GM23338 (cell line): ENCODE results near the gene COL8A2.

ENCODE experiments used
- CREB1 ChIP-seq: fragments of 250-450 bp; sonication (Bioruptor Pico); IDR thresholded peaks from 2 replicates; pipeline ENCODE4 v1.5.0; 2020; ENCODE audit warnings: low read depth, mild to moderate bottlenecking, moderate library complexity
- ETS1 ChIP-seq: IDR thresholded peaks from 2 replicates; pipeline ENCODE4 v1.6.1; 2016; ENCODE audit warnings: antibody characterized with exemption
- EZH2 ChIP-seq: fragments of 200-600 bp; sonication (generic); IDR thresholded peaks from one replicate; pipeline ENCODE4 v1.8.0; 2017; ENCODE audit warnings: antibody characterized with exemption, mild to moderate bottlenecking, low read depth; ENCODE audit not compliant: unreplicated experiment
- EZH2phosphoT487 ChIP-seq: fragments of 200-600 bp; sonication (generic); IDR thresholded peaks from one replicate; pipeline ENCODE4 v1.8.1; 2018; ENCODE audit warnings: antibody characterized with exemption; ENCODE audit not compliant: unreplicated experiment
- JUNB ChIP-seq: IDR thresholded peaks from one replicate; pipeline ENCODE4 v1.6.1; 2016; ENCODE audit warnings: antibody characterized with exemption; ENCODE audit not compliant: unreplicated experiment
- NANOG ChIP-seq: IDR thresholded peaks from 2 replicates; pipeline ENCODE4 v1.6.1; 2016; ENCODE audit warnings: antibody characterized with exemption, borderline replicate concordance
- POLR2AphosphoS5 ChIP-seq: IDR thresholded peaks from 2 replicates; pipeline ENCODE4 v1.6.1; 2016; ENCODE audit warnings: antibody characterized with exemption, low read depth
- STAT1 ChIP-seq: IDR thresholded peaks from one replicate; pipeline ENCODE4 v1.6.1; 2016; ENCODE audit warnings: antibody characterized with exemption; ENCODE audit not compliant: unreplicated experiment
- ZNF114 ChIP-seq: fragments of 250-450 bp; sonication (Bioruptor Pico); IDR thresholded peaks from 2 replicates; pipeline ENCODE4 v1.5.0; 2020; ENCODE audit warnings: mild to moderate bottlenecking, moderate library complexity
- ZNF331 ChIP-seq: fragments of 250-450 bp; sonication (Bioruptor Pico); IDR thresholded peaks from 2 replicates; pipeline ENCODE4 v1.5.0; 2020; ENCODE audit warnings: low read depth, mild to moderate bottlenecking, moderate library complexity
- ZNF462 ChIP-seq: fragments of 250-450 bp; sonication (Bioruptor Pico); IDR thresholded peaks from 2 replicates; pipeline ENCODE4 v1.5.0; 2020; ENCODE audit warnings: mild to moderate bottlenecking, moderate library complexity
- TF ChIP-seq, protein P1 (sequence below), 2 experiments: fragments of 200-600 bp in 1 of 2; sonication (generic) in 1 of 2; conservative IDR thresholded peaks; 2 replicates each; pipeline versions ENCODE4 v1.5.1 to v1.6.1; 2016 to 2017; ENCODE audit warnings: antibody characterized with exemption in 2 of 2, low read depth in 2 of 2, mild to moderate bottlenecking in 2 of 2, moderate library complexity in 1 of 2
- TF ChIP-seq, protein P2 (sequence below): IDR thresholded peaks from one replicate; pipeline ENCODE4 v1.6.1; 2018; ENCODE audit warnings: antibody characterized with exemption; ENCODE audit not compliant: unreplicated experiment

GRCh38 chr1:36092798-36093185, 32.2 kb downstream of the COL8A2 start:
- TF ChIP-seq POLR2AphosphoS5: no peak
- TF ChIP-seq, protein P1, sequence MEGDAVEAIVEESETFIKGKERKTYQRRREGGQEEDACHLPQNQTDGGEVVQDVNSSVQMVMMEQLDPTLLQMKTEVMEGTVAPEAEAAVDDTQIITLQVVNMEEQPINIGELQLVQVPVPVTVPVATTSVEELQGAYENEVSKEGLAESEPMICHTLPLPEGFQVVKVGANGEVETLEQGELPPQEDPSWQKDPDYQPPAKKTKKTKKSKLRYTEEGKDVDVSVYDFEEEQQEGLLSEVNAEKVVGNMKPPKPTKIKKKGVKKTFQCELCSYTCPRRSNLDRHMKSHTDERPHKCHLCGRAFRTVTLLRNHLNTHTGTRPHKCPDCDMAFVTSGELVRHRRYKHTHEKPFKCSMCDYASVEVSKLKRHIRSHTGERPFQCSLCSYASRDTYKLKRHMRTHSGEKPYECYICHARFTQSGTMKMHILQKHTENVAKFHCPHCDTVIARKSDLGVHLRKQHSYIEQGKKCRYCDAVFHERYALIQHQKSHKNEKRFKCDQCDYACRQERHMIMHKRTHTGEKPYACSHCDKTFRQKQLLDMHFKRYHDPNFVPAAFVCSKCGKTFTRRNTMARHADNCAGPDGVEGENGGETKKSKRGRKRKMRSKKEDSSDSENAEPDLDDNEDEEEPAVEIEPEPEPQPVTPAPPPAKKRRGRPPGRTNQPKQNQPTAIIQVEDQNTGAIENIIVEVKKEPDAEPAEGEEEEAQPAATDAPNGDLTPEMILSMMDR (conservative IDR thresholded peaks at IDR 0.05; ENCODE audit: low read depth in 2 of 2): no peak
- no peak for TF ChIP-seq JUNB
- no peak for TF ChIP-seq EZH2phosphoT487
- TF ChIP-seq, protein P2, sequence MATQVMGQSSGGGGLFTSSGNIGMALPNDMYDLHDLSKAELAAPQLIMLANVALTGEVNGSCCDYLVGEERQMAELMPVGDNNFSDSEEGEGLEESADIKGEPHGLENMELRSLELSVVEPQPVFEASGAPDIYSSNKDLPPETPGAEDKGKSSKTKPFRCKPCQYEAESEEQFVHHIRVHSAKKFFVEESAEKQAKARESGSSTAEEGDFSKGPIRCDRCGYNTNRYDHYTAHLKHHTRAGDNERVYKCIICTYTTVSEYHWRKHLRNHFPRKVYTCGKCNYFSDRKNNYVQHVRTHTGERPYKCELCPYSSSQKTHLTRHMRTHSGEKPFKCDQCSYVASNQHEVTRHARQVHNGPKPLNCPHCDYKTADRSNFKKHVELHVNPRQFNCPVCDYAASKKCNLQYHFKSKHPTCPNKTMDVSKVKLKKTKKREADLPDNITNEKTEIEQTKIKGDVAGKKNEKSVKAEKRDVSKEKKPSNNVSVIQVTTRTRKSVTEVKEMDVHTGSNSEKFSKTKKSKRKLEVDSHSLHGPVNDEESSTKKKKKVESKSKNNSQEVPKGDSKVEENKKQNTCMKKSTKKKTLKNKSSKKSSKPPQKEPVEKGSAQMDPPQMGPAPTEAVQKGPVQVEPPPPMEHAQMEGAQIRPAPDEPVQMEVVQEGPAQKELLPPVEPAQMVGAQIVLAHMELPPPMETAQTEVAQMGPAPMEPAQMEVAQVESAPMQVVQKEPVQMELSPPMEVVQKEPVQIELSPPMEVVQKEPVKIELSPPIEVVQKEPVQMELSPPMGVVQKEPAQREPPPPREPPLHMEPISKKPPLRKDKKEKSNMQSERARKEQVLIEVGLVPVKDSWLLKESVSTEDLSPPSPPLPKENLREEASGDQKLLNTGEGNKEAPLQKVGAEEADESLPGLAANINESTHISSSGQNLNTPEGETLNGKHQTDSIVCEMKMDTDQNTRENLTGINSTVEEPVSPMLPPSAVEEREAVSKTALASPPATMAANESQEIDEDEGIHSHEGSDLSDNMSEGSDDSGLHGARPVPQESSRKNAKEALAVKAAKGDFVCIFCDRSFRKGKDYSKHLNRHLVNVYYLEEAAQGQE: no peak
- no peak for TF ChIP-seq STAT1
- TF ChIP-seq EZH2: no peak
- no peak for TF ChIP-seq ZNF114 (CRISPR knock-in tag)
- no peak for TF ChIP-seq CREB1 (CRISPR knock-in tag)
- TF ChIP-seq NANOG: no peak
- TF ChIP-seq ZNF331: no peak
- TF ChIP-seq ETS1: no peak
- no peak for TF ChIP-seq ZNF462
